Endothelial cell of umbilical vein (primary cell): Measurements from ENCODE around the gene TMF1. TPM values are rescaled to one million over a fixed set of nuclear protein-coding genes. Genes with fewer than 3 reads are reported as not detected.

Source experiments
- BruUV-seq: library from RNA; stranded (reverse); fragments of 400-500 nt; replicated peaks from 2 replicates; lab custom pipeline; 2021; lab: Mats Ljungman, UMichigan
- CTCF ChIA-PET: fragments of 300-600, 350-600 bp; sonication (Branson Sonifier 250); formaldehyde crosslinking; loops from one replicate; lab custom pipeline; 2021; ENCODE audit warnings: antibody characterized with exemption, inconsistent platforms; lab: Charles Lee
- POLR2A ChIA-PET: fragments of 300-600, 350-600 bp; sonication (Branson Sonifier 250); formaldehyde crosslinking; loops from one replicate; lab custom pipeline; 2021; ENCODE audit warnings: antibody characterized with exemption, inconsistent platforms; lab: Charles Lee
- DNase-seq: peaks from one replicate; pipeline ENCODE4 v3.0.0-alpha.2; 2011; ENCODE audit warnings: low read depth, low spot score
- FAIRE-seq: peaks from 2 replicates; lab custom pipeline; 2011; peaks lifted over from hg19 to GRCh38; lab: Jason Lieb, UNC
- H2AFZ ChIP-seq: 2 replicates; pipeline ENCODE4 v1.6.0; 2012; ENCODE audit warnings: low read depth, low read length, control low read depth, inconsistent platforms
- H3K27ac ChIP-seq: 2 replicates; pipeline ENCODE4 v1.5.1; 2011; ENCODE audit warnings: low read depth, mild to moderate bottlenecking, control low read depth, low read length, moderate library complexity; ENCODE audit not compliant: insufficient read depth
- H3K27me3 ChIP-seq, 2 experiments: 2 replicates each; pipeline versions ENCODE4 v1.6.0 to v1.6.1; 2011; ENCODE audit warnings: low read length in 2 of 2, mixed read lengths in 1 of 2; ENCODE audit not compliant: control insufficient read depth in 2 of 2, insufficient read depth in 2 of 2
- H3K36me3 ChIP-seq, 2 experiments: 2 replicates in 1 of 2; 3 replicates in 1 of 2; pipeline ENCODE4 v1.5.1; 2011; ENCODE audit warnings: low read length in 2 of 2, mild to moderate bottlenecking in 1 of 2, moderate library complexity in 1 of 2; ENCODE audit not compliant: control insufficient read depth in 2 of 2, insufficient read depth in 2 of 2; ENCODE audit errors: extremely low read depth in 1 of 2
- H3K4me1 ChIP-seq: 3 replicates; pipeline ENCODE4 v1.5.1; 2011; ENCODE audit warnings: mild to moderate bottlenecking, low read length; ENCODE audit not compliant: control insufficient read depth, insufficient read depth; ENCODE audit errors: extremely low read depth
- H3K4me2 ChIP-seq: 2 replicates; pipeline ENCODE4 v1.6.1; 2011; ENCODE audit warnings: low read length, control low read depth, mixed read lengths; ENCODE audit not compliant: insufficient read depth
- H3K4me3 ChIP-seq, 3 experiments: fragments of 200-600 bp in 1 of 3; sonication (generic), shearing (Covaris generic) in 1 of 3; replicated peaks in 1 of 3; 2 replicates each; pipeline ENCODE4 v1.5.1; 2011 to 2016; ENCODE audit warnings: control low read depth in 3 of 3, low read length in 3 of 3, mild to moderate bottlenecking in 2 of 3, inconsistent platforms in 1 of 3, low read depth in 1 of 3, moderate library complexity in 1 of 3; ENCODE audit not compliant: insufficient read depth in 1 of 3
- H3K79me2 ChIP-seq: 2 replicates; pipeline ENCODE4 v1.6.0; 2012; ENCODE audit warnings: low read length, inconsistent platforms; ENCODE audit not compliant: control insufficient read depth, insufficient read depth
- H3K9ac ChIP-seq: replicated peaks from 2 replicates; pipeline ENCODE3; 2011; ENCODE audit warnings: low read length, control low read depth; ENCODE audit not compliant: insufficient read depth; ENCODE audit errors: extremely low read depth
- H3K9me1 ChIP-seq: replicated peaks from 3 replicates; pipeline ENCODE4 v1.6.0; 2011; ENCODE audit warnings: mild to moderate bottlenecking, low read length; ENCODE audit not compliant: control insufficient read depth, insufficient read depth; ENCODE audit errors: extremely low read depth
- H3K9me3 ChIP-seq: replicated peaks from 2 replicates; pipeline ENCODE4 v1.5.1; 2012; ENCODE audit warnings: low read length, inconsistent platforms; ENCODE audit not compliant: control insufficient read depth, insufficient read depth
- H4K20me1 ChIP-seq: replicated peaks from 2 replicates; pipeline ENCODE3; 2011; ENCODE audit warnings: mild to moderate bottlenecking, low read length; ENCODE audit not compliant: control insufficient read depth, insufficient read depth; ENCODE audit errors: extremely low read depth
- FOS ChIP-seq: IDR thresholded peaks from 2 replicates; pipeline ENCODE4 v1.6.1; 2011; ENCODE audit warnings: mild to moderate bottlenecking, low read length, moderate library complexity, borderline replicate concordance; ENCODE audit not compliant: insufficient read depth
- GATA2 ChIP-seq: IDR thresholded peaks from 2 replicates; pipeline ENCODE4 v1.7.0; 2011; ENCODE audit warnings: low read depth, mild to moderate bottlenecking, moderate library complexity, mixed read lengths, low read length; ENCODE audit not compliant: insufficient read length, insufficient read depth
- MYC ChIP-seq: IDR thresholded peaks from one replicate; pipeline ENCODE4 v1.6.1; 2011; ENCODE audit warnings: mild to moderate bottlenecking, low read depth, low read length
- POLR2A ChIP-seq: IDR thresholded peaks from 2 replicates; pipeline ENCODE4 v1.6.1; 2012; ENCODE audit warnings: low read depth, mild to moderate bottlenecking, control low read depth, low read length
- POLR2AphosphoS5 ChIP-seq: IDR thresholded peaks from 2 replicates; pipeline ENCODE4 v1.6.1; 2012; ENCODE audit warnings: low read depth, mild to moderate bottlenecking, control low read depth, low read length, moderate library complexity; ENCODE audit not compliant: insufficient read depth
- dilution Hi-C: fragments of 300-500 bp; cut with MboI; formaldehyde crosslinking; loops from one replicate; pipeline ENCODE4 v1.15.0; 2019; ENCODE audit warnings: low sequenced_read_pairs; ENCODE audit not compliant: extremely low pct_ligation_motif_present
- intact Hi-C: fragments of 100-400 bp; cut with micrococcal nuclease; formaldehyde crosslinking; loops from one replicate; pipeline ENCODE4 v1.10.0; 2022
- polyA plus RNA-seq, 4 experiments: library from polyadenylated mRNA; depleted of rRNA in 3 of 4; stranded (reverse) in 3 of 4; unstranded in 1 of 4; fragments of >200 nt; gene quantifications; 2 replicates each; pipeline versions ENCODE4 v1.2.1 to v1.2.3, GENCODE V29; 2011 to 2012; ENCODE audit warnings: missing spikeins in 1 of 4
- total RNA-seq: library from RNA; stranded (reverse); gene quantifications from 2 replicates; pipeline ENCODE4 v1.2.3, GENCODE V29; 2021
- TF ChIP-seq, protein P1 (sequence below): IDR thresholded peaks from 2 replicates; pipeline ENCODE4 v1.6.1; 2011; ENCODE audit not compliant: insufficient read depth, insufficient read length
- TF ChIP-seq, protein P2 (sequence below), 2 donors: IDR thresholded peaks; 1 replicate in 1 of 2; 2 replicates in 1 of 2; pipeline ENCODE4 v1.5.1; 2011; ENCODE audit warnings: low read length in 2 of 2, mild to moderate bottlenecking in 2 of 2, moderate library complexity in 2 of 2, control low read depth in 1 of 2, inconsistent platforms in 1 of 2, low read depth in 1 of 2; ENCODE audit not compliant: insufficient read depth in 1 of 2; ENCODE audit errors: extremely low read depth in 1 of 2

The TMF1 gene
- total and polyA plus RNA-seq, 2 donors (not counting 3 experiments of a cell fraction or from before 2014, with no cell fraction given), result 3.7 to 32.7 TPM

DNA sequence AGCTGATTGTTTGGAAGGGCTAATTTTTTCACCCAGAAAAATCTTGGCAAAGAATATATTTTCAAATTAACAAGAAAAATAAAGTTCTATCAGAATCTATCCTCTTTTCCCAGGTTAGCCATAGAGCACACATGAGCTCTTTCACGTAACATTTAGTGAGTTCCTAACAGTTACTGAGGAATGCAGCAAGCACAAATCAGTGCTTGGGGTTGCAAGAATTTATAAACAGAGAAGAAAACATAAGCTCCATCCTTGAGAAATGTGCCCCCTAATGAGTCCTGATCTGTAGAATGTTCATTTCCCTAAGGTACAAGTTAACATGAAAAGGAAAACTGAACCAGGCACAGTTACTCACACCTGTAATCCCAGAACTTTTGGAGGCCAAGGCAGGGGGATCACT, 52.5 kb downstream of the TMF1 start:
- intact Hi-C loops, result no loop called here
- no TSS peak for BruUV-seq
- Histone ChIP-seq H2AFZ (no peak overlapping the region), H3K9ac (no peak overlapping the region), H3K27ac (no peak overlapping the region), H3K4me1 (no peaks in the 10 kb centered on the region), H3K4me3 (no peak overlapping the region), H3K9me3 (no peaks in the 10 kb centered on the region), H3K79me2 (no peaks in the 10 kb centered on the region), H3K36me3 (peaks cover 22 to 29% of the 10 kb centered on the region in 2 experiments), H3K4me2 (no peak overlapping the region), H3K9me1 (no peaks in the 10 kb centered on the region), H3K27me3 (no peaks in the 10 kb centered on the region), H4K20me1 (no peaks in the 10 kb centered on the region)
- dilution Hi-C loops, result no loop called here
- POLR2A ChIA-PET, result no interaction called here
- DNase-seq (peak; percentile 25), FAIRE-seq (no peak)
- CTCF ChIA-PET, result interaction anchor here (1.1 kb wide), 1 partner anchor 10 kb away, joined by 5 read pairs; no protein-coding TSS in a partner anchor
- TF ChIP-seq POLR2A (no peak), FOS (no peak), POLR2AphosphoS5 (no peak)
- TF ChIP-seq, protein P1, sequence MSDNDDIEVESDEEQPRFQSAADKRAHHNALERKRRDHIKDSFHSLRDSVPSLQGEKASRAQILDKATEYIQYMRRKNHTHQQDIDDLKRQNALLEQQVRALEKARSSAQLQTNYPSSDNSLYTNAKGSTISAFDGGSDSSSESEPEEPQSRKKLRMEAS, result no peak

DNA sequence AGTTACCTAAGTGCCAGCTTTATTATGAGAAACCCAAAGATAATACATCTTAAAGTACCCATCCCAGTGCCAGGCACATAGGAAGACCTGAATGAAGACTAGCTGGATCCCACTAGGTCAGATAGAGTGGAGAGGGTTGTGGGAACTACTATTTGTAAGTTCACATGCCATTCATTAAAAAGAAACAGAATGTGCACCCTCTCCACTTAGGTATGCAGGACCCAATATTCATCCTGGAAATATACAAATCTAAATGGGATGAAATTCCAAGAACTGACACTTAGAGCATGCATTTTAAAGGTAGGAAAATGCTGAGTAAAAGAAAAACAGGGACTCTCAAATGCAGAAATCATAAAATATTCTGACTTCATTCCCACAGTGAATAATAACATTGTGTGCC, 53.0 kb downstream of the TMF1 start:
- TF ChIP-seq POLR2A (no peak), POLR2AphosphoS5 (no peak), GATA2 (no peak), FOS (no peak), MYC (no peak)
- TF ChIP-seq, protein P2, sequence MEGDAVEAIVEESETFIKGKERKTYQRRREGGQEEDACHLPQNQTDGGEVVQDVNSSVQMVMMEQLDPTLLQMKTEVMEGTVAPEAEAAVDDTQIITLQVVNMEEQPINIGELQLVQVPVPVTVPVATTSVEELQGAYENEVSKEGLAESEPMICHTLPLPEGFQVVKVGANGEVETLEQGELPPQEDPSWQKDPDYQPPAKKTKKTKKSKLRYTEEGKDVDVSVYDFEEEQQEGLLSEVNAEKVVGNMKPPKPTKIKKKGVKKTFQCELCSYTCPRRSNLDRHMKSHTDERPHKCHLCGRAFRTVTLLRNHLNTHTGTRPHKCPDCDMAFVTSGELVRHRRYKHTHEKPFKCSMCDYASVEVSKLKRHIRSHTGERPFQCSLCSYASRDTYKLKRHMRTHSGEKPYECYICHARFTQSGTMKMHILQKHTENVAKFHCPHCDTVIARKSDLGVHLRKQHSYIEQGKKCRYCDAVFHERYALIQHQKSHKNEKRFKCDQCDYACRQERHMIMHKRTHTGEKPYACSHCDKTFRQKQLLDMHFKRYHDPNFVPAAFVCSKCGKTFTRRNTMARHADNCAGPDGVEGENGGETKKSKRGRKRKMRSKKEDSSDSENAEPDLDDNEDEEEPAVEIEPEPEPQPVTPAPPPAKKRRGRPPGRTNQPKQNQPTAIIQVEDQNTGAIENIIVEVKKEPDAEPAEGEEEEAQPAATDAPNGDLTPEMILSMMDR (IDR thresholded peaks at IDR 0.05; ENCODE audit: extremely low read depth in 1 of 2, insufficient read depth in 1 of 2, low read depth in 1 of 2, low read length in 2 of 2), result no peak
- no peaks in the 10 kb centered on the region for H4K20me1 ChIP-seq
- no peak overlapping the region for H3K4me2 ChIP-seq
- H3K4me3 ChIP-seq, result no peak overlapping the region
- H3K9me3 ChIP-seq, result no peaks in the 10 kb centered on the region
- FAIRE-seq, result no peak
- no peaks in the 10 kb centered on the region for H3K79me2 ChIP-seq
- no TSS peak for BruUV-seq
- H3K27me3 ChIP-seq, result no peaks in the 10 kb centered on the region
- DNase-seq, result no peak
- no peak overlapping the region for H3K27ac ChIP-seq
- intact Hi-C loops (no loop called here), dilution Hi-C loops (no loop called here)
- no peaks in the 10 kb centered on the region for H3K9me1 ChIP-seq
- H3K36me3 ChIP-seq, result peaks cover 17 to 29% of the 10 kb centered on the region in 2 experiments
- no peaks in the 10 kb centered on the region for H3K4me1 ChIP-seq
- ChIA-PET CTCF (interaction anchor here (1.1 kb wide), 1 partner anchor 9 kb away, joined by 5 read pairs; no protein-coding TSS in a partner anchor), POLR2A (no interaction called here)
- no peak overlapping the region for H2AFZ ChIP-seq
- no peak overlapping the region for H3K9ac ChIP-seq
